HG02981 (cell line): ENCODE data around the gene PLCB2.

Experiments
- ATAC-seq: cut with Tn5 transposase; IDR thresholded peaks from one replicate; pipeline ENCODE4 v1.9.1; 2021; ENCODE audit warnings: mild to moderate bottlenecking, moderate library complexity; ENCODE audit not compliant: unreplicated experiment

Gene PLCB2

GRCh38 chr15:40328176-40328575, 20.4 kb upstream of the PLCB2 start:
- no peak for ATAC-seq

- ATAC-seq: no peak
Measured at GRCh38 chr15:40327457-40327856, 19.7 kb upstream of the PLCB2 start.

DNA sequence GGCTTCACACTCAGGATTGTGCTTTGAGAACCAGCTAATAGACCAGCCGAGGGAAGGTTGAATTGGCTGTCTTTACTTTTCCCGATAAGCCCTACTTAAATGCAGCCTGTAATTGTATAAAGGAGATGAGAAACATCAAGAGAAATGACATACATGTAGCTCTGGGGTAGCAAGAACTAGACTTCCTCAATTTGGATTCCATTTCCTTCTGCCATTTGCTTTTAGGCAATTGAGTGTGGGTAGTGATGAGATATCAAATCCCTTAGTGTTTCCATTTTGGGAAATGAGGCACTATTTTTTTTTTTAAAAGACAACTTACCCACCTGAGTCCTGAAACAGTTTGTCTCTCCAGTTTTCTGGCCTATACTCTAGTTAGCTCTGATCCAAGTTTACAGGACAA, 18.0 kb upstream of the PLCB2 start:
- ATAC-seq: no peak

- ATAC-seq: no peak
Measured at GRCh38 chr15:40325188-40325587, 17.5 kb upstream of the PLCB2 start.

DNA sequence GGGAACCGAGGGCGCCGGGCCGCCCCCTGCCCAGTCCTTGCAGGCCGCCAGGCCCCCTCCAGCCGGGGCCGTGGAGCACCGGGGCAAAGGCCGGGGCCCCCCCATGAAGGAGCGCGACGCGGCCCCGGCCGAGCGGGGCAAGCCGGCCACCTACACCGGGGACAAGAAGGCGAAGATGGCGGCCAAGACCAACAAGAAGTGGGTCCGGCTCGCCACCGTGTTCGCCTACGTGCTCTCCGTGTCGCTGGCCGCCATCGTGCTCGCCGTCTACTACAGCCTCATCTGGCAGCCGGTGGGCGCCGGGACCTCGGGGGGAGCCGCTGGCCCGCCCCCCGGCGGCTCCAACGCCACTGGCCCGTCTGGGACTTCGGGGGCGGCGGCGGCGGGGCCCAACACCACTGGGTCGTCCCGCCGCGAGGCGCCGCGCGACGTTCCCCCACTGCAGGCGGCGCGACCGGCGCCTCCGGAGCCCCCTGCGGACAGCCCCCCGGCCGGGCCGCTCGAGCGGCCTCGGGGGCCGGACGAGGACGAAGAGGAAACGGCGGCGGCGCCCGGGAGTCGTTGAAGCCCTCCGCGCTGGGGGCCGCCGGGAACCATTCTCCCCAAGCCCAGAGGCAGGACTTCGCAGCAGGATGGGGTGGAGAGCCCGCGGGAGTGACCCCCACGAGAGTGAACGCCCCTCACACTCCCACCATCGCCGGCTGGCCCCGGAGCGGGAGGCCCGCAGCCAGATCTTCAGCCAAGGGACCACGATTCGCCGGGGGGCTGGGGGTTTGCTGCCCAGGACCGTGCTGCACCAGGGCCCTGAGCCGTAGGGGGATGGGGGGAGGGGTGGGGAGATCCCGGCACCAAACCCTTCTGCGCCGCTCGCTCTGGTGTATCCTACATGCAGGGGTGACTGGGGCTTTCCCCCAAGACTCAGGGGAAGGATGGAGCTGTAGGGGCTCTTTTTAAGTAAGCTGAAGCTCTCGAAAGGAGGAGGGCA, 16.5 kb upstream of the PLCB2 start:
- peak; percentile 2 for ATAC-seq

- ATAC-seq: peak; percentile 89
Measured at GRCh38 chr15:40323239-40323952, 15.7 kb upstream of the PLCB2 start, which contains the start of gene INAFM2. Gene INAFM2, plus strand, starts transcription at chr15:40323692. Its CDS starts 364 bp downstream, at chr15:40324056.

DNA sequence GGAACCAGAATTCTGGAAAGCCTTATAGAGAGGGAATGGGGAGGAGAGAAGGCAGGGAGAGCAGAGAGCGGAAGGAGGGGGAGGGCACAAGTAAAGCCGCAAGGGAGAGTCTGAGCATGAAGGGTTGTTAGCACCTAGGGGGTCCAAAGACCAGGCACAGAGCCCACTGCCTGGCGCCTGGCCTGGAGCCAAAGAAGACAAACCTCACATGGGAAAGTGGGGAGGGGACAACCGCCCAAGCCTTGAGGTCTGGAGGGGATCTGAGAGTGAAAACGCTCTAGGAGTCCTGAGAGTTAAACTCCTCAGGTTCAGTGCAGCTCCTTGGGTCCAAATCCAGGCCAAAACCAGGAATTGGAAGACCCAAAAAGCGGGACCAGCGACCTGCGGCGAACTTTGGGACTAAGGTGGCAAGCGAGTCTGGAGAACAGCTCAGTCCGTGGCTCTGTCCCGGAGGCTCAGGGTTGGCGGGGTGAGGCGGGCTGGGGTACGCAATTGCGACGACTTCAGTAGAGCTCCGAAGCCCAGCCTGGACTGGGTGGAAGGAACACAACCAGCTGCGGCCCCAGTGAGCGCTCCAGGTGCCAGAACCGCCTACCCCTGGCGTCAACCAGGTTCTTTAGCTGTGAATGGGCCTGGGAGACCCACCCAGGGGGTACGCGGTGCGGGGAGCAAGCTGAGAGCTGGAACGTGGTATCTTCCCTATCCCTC, 14.9 kb upstream of the PLCB2 start:
- no peak for ATAC-seq

DNA sequence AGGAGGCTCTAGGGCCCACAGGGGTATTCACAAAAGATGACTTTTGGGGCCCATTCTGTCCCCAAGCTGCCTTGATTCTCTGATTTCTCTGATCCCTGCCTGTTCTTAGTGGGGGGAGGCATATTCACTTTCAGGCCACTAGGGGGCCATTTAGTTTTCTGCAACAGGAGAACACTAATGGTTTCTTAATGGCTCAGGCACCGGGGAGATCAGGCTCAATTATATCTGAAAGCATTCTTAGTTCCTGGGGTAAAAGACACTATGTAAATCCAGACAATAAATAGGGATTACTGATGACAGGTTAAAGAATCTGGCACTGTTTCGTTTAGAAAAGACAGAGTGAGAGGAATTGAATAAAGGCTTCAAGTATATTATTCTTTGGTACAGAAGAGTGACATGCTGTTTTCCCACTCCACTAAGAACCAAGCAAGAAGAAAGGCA, 13.2 kb upstream of the PLCB2 start:
- ATAC-seq: no peak

GRCh38 chr15:40320409-40320808, 12.7 kb upstream of the PLCB2 start:
- ATAC-seq: no peak

DNA sequence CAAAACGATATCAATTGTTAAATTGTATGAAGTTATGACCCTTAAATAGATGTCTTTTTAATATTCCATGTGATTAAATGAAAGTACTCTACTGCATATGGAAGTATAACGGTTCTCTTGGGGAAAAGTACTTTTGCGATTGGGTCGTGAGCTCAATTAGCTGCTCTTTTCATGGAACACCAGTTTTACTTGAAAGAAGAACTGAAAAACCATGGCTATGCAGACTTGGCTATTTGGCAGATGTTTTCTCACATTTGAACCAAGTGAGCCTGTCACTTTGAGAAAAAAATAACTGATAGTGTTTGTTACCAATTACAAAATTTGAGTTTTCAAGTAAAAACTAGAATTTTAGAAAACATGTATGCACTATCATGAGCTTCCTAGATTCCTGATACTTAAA, 9.8 kb upstream of the PLCB2 start:
- no peak for ATAC-seq

DNA sequence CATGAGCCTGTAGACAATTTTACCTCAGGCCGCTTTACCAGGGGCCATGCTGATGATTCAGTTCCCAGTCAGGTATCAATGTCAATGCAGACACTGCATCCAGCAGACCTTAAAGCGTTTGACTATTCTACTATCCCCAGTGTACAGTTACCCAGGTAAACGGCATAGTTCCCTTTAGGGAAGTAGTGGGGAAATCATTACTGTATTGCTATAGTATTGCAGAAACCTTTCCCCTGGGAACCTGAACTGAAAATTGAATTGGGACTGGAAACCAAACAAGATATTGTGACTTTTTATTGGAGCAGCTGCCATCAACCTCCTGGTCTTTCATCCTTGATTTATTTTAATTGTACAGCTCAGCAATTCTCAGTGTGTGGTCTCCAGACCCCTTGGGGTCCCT, 9.2 kb upstream of the PLCB2 start:
- no peak for ATAC-seq

- no peak for ATAC-seq
Measured at GRCh38 chr15:40314723-40315276, 7.1 kb upstream of the PLCB2 start.

DNA sequence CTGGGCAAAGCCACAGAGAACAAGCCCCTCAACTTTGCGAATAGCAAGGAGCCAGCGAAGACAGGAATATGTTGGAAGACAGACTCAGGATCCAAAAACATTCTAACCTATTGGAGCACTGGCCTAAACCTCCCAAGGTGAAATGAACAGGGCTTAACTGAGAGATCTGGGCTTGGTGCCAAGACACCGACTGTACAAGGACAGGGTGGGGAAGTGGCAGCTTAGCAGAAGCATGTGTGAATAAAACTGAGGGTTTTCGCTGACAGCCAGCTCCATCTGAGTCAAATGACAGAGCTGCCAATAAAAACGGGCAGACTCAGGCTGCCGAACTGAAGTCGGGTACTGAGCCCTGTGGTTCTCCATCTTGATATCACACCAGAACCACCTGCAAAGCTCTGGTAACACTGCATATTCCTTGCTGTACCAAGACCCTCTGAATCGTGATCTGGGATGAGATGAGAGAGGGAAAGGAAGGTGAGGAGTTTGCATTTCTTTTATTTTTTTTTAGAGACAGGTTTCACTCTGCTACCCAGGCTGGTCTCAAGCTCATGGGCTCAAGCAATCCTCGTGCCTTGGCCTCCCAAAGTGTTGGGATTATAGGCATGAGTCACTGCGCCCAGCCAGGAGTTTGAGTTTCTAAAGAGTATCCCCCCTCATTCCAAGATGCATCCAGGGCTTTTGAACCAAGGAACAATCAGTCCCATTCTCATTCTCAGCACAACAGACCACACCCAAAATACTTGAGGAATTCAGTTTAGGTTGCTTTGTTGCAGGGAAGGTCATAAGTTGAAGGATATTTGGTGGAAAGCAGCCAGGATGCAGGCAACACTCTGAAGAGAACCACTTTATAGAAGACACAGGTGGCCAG, 6.0 kb upstream of the PLCB2 start:
- ATAC-seq: no peak

GRCh38 chr15:40312370-40313158, 4.8 kb upstream of the PLCB2 start:
- ATAC-seq: no peak

DNA sequence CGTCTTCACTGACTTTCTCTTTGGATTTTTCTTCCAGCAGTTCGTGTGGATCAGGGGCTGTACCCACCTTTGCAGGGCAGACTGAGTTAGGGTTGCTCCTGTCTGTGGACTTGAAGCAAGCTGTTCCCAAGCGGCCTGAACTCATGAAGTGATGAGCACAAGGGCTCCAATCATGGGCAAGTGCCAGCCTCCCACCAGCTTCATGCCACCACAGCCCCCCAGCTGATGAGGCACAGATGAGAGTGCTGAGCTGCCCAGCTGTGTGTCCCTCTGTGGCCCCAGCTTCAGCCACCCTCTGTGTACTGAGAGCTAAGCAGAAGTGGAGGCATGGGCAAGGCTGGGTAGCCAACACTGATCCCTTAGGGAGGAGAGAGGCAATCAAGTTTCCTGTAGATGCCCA, 3.3 kb upstream of the PLCB2 start:
- no peak for ATAC-seq

DNA sequence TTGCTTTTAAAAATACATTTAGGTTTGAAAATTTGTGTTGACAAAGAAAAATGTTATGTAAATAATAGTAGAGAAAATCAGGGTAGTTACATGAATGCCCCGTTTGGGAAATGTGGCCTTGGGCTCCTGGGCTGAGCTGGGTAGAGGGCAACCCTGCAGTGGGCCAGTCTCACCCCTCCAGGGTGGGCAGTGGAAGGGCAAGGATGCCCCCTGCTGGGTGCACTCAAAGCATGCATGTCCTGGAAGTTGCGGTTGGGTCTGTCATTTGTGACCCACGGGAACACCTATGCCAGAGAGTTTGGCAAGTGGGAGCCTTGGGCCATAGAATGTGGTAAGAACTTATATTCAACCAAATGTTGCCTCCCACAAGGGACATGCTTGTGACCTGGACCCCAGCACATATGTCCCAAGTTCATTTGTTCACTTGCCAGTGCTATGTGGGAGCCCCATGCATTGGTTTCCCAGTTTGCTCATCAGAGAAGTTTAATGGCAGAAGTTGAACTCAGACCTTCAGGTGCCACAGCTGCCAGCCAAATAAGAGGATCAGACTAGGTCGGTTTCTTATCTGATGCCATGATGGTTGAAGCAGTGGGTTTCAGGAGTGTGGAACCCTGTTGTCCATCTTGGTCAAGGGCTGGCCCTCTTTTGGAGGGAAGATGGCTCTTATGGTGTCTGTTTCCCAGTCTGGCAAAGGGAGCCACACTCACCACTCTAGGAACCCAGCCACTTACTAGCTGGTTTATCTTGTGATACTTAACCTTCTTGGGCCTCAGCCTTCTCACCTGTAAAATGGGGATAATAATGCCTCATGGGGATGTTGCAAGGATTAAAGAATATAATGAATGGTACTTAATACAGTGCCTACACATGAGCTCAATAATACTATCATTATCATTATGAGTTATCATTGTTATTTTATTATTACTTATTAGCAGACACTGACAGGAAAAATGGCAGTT, 2.5 kb upstream of the PLCB2 start:
- no peak for ATAC-seq

GRCh38 chr15:40309344-40309862, 1.7 kb upstream of the PLCB2 start:
- ATAC-seq: no peak

- no peak for ATAC-seq
Measured at GRCh38 chr15:40306908-40307307, 827 bp downstream of the PLCB2 start.
